ENCODE results near the gene CCDC188. TPM values are rescaled to one million over a fixed set of nuclear protein-coding genes. Genes with fewer than 3 reads are reported as not detected.

Gene CCDC188
- total RNA-seq, 4 donors from 2014 or later: 2.1 TPM; not detected in 3

- no peak overlapping the region for H3K4me3 ChIP-seq
- H3K4me1 ChIP-seq: no peaks in the 10 kb centered on the region
- peaks cover 0 to 34% (median 0%) of the 10 kb centered on the region in 4 donors for H3K27me3 ChIP-seq
- no peaks in the 10 kb centered on the region for H3K36me3 ChIP-seq
- DNase-seq: no peak
- intact Hi-C loops (cut with DNase I): no loop called here
- H3K9me3 ChIP-seq: no peaks in the 10 kb centered on the region
- 60% methylated on average over 3 to 8 of the region's 18 CpGs for WGBS, 2 donors
- no peak for TF ChIP-seq POLR2A (IDR thresholded peaks at IDR 0.05)
- TF ChIP-seq CTCF (IDR thresholded peaks at IDR 0.05): no peak
- no peak overlapping the region for H3K27ac ChIP-seq
Observed at GRCh38 chr22:20184501-20185165, 33.8 kb upstream of the CCDC188 start.

DNA sequence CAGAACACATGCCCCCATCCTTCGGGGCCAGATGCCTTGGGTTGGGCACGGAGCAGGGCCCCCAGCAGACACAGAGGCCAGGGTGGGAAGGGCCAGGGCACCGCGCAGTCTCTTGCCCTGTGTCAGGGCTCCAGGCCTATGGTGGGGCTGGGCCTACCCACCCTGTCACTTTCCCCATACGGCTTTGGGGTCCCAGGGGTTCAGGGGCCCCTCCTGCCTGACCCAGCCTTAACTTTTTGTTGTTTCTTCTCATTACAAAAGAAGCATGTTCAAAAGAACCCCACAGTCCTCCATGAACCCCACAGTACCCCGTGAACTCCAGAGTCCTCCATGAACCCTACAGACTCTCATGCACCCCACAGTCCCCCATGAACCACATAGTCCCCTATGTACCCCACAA is 33.0 kb upstream of the CCDC188 start:
- Histone ChIP-seq H3K27ac (no peak overlapping the region), H3K36me3 (no peaks in the 10 kb centered on the region), H3K4me3 (no peak overlapping the region), H3K27me3 (peaks cover 0 to 35% (median 0%) of the 10 kb centered on the region in 4 donors), H3K9me3 (no peaks in the 10 kb centered on the region), H3K4me1 (no peaks in the 10 kb centered on the region)
- no peak for TF ChIP-seq CTCF (IDR thresholded peaks at IDR 0.05)
- TF ChIP-seq POLR2A (IDR thresholded peaks at IDR 0.05): no peak
- intact Hi-C loops (cut with DNase I): no loop called here
- 46 to 100% methylated on average over 2 of the region's 6 CpGs for WGBS, 2 donors
- no peak for DNase-seq

GRCh38 chr22:20183101-20183500 is 32.2 kb upstream of the CCDC188 start:
- Histone ChIP-seq H3K27me3 (peaks cover 0 to 38% (median 0%) of the 10 kb centered on the region in 4 donors), H3K9me3 (no peaks in the 10 kb centered on the region), H3K27ac (no peak overlapping the region), H3K4me1 (no peaks in the 10 kb centered on the region), H3K36me3 (no peaks in the 10 kb centered on the region), H3K4me3 (no peak overlapping the region)
- TF ChIP-seq CTCF (IDR thresholded peaks at IDR 0.05) (no peak), POLR2A (IDR thresholded peaks at IDR 0.05) (no peak)
- no peak for DNase-seq
- intact Hi-C loops (cut with DNase I): no loop called here
- whole genome bisulfite sequencing, 2 donors: 87 to 88% methylated on average over 6 to 7 of the region's 8 CpGs

DNA sequence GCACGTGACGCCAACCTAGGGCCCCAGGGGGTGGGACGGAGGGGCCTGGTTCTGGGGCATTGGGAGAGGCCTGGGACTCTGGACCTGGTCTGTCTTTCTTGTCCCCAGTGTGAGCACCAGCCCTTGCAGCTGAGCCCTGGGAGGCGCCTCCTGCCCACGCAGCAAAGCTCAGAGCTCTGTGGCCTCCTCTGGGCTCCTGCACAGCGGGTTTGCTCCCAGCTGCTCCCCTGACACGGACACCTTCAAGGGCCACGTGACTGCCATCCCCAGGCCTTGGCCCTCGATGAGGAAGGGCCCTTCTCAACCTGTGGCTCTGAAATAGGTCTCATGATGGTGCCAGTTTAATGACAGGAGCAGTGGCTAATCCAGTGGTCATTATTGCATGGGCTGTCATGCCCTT is 31.5 kb upstream of the CCDC188 start:
- Histone ChIP-seq H3K9me3 (no peaks in the 10 kb centered on the region), H3K27ac (no peak overlapping the region), H3K27me3 (peaks cover 0 to 44% (median 0%) of the 10 kb centered on the region in 4 donors), H3K4me1 (no peaks in the 10 kb centered on the region), H3K4me3 (no peak overlapping the region), H3K36me3 (no peaks in the 10 kb centered on the region)
- DNase-seq: no peak
- whole genome bisulfite sequencing, 2 donors: no CpG with 5 or more reads among the region's 9 CpGs
- no peak for TF ChIP-seq CTCF (IDR thresholded peaks at IDR 0.05)
- TF ChIP-seq POLR2A (IDR thresholded peaks at IDR 0.05): no peak
- intact Hi-C loops (cut with DNase I): no loop called here

DNA sequence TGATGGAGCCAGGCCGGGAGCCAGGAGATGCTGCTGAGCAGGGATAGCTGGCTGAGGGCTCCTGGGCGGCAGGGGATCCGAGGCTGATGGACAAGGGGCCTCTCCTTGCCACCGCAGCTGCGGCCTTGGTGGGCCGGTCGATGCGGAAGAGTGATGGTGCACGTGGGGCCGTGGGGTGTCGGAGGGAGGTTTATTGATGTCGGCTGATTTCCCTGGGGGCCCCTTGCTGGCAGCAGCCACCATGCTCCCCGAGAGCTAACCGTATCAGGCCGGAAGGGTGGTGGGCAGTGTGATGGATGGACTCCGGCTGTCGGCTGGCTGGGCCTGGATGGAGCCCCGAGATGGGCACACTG is 31.0 kb upstream of the CCDC188 start:
- Histone ChIP-seq H3K36me3 (no peaks in the 10 kb centered on the region), H3K4me1 (no peaks in the 10 kb centered on the region), H3K4me3 (no peak overlapping the region), H3K27me3 (peaks cover 0 to 46% (median 0%) of the 10 kb centered on the region in 4 donors), H3K27ac (no peak overlapping the region), H3K9me3 (no peaks in the 10 kb centered on the region)
- intact Hi-C loops (cut with DNase I): no loop called here
- 40 to 50% methylated on average over 1 to 2 of the region's 18 CpGs for whole genome bisulfite sequencing, 2 donors
- TF ChIP-seq CTCF (IDR thresholded peaks at IDR 0.05): no peak
- TF ChIP-seq POLR2A (IDR thresholded peaks at IDR 0.05): no peak
- no peak for DNase-seq
